ENCODE measurements around the gene SPNS2.

- no peak for TF ChIP-seq CTCF (IDR thresholded peaks at IDR 0.05)
- TF ChIP-seq POLR2A (IDR thresholded peaks at IDR 0.05): no peak
- no peak for TF ChIP-seq EP300 (IDR thresholded peaks at IDR 0.05; ENCODE audit: low read depth)
- no peak for TF ChIP-seq POLR2AphosphoS5 (IDR thresholded peaks at IDR 0.05)
Measured at GRCh38 chr17:4547118-4547906, 48.6 kb downstream of the SPNS2 start.
